GM15510 (cell line): ENCODE results near the gene SCN8A.

ENCODE experiments used
- POLR2A ChIP-seq: IDR thresholded peaks from 3 replicates; pipeline ENCODE4 v1.6.1; 2011; ENCODE audit warnings: borderline replicate concordance; ENCODE audit not compliant: insufficient read length; ENCODE audit errors: extremely low read depth

Gene SCN8A

DNA sequence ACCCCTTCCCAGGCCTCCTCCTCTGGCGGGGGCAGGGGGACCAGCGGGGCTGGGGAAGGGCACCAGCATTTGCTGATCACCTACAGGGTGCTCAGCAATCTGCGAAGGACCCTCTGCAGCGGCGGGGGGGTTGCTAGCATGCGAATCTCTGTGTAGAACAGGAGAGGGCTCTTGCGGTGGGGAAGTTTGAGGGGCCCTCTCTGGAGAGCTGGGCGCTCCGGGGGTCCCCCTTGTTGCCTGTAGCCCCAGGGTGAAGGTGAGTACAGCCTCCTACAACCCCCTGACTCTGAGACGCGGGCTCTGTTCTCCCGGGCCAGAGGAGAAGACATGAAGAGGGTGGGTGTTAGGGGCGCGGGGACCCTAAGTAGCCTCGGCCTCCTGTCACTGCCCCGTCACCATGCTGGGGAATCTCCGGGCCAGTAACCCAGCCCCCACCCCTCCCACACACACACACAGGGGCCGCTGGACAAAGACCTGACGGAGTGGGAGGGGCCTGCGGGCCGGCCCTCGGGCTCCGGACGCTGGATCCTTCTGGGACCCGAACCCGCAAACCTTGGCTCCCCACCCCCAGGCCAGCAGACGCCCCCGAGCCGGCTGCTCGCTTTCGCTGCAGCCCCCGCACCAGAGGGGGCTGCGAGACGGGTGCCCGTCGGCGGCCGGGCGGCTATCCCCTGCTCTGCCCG lies 256.8 kb downstream of the SCN8A start:
- no peak for TF ChIP-seq POLR2A

DNA sequence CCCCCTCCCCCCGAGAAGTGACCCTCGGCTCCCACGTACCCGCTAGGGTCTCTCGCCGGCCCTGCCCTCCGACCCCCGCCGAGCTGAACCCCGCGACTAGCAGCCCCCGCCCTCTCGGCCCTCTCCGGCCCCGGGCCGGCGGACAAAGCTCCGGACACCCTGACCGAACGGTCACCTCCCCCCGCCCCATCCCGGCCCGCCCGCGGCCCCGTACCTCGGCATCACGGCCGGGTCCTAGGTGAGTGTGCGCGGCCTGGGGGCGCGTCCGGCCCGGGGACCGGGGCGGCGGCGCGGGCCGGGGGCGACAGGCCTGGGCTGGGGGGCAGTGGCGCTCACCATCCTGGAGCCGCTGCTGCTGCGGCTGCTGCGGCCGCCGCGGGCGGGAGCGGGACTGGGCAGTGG lies 257.3 kb downstream of the SCN8A start, which contains the start of gene FIGNL2:
TSS of gene FIGNL2 (minus strand) at position 393 of the 402 bp plus-strand sequence. CDS start 26,305 bp downstream, outside the sequence.
- no peak for TF ChIP-seq POLR2A

DNA sequence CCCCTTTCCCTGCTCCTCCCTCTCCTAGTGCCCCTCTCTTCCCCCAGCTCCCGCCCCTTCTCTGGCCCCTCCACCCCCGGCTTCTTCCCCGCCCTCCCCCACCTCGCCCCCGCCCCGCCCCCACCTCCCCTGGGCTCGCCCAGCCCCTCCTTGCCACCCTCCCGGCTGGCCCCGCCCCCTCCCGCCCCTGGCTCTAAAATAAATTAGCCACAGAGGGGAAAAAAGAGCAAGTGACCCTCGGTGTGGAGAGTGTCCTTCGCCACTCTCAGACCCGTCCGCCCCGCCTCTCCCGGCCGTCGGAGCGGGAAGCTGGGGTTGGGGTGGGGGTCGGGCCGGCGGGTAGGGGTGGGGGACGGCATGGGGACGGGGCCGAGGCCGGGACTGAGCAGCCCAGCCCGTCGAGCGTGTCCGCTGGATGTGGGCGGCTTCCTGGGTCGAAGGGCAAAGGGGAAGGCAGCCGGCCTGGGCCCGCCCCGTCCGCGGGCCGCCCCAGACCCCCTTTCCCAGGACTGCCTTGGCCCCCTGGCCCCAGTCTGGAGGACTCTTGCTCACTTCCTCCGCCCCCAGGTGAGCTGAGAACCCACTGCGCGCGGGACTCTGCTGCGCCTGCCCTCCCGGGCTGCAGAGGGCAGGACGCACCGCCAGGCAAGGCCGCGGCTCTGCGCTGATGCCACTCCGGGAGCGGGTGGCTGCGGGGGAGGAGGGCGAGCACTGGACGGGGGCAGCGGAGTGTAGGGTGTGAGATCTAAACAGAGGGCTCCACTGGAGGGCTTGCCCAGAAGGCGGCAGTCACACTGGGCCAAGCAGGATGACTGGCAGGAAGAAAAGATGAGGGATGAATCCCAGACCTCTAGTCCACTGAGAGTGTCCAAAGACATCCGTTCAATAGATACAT lies 258.1 kb downstream of the SCN8A start:
- TF ChIP-seq POLR2A = no peak

DNA sequence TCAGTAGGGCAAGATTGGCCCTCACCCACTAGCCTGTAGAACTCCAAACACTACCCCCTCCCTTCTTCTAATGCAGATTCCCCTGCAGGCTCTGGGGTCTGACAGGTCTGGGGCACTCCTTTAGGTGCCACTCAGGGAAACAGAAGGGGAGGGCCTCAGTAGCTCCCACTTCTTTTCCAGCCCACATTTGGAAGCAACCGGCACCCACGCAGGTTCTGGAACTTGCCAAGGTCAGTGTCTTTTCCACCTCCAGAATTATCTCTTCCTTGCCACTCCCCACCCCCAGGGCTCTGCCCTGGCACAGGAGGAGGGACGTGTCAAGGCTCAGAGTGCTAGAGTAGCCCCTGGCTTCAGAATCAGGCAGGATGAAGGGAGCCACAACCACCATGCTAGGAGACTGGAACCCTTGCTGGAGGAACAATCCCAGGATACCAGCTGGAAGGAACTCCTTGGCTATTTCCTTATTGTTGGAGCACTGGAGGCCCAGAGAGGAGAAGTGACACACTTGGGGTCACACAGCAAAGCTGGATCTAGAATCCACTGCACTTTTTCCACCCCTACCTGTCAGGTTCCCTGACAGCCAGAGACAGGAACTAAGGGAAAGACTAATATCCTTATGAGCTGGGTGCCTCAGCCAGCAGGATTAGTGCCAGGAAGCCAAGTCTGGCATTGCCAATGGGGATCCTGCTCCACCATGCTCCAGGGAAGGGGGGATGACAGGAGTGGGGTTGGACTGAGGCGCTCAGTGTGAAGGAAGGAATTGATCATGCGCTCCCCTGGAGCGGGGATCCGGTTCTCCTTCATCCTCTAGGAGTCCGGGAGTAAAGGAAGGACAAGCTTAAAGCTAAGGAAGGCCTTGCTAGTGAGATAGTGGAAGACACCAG lies 259.3 kb downstream of the SCN8A start:
- no peak for TF ChIP-seq POLR2A

DNA sequence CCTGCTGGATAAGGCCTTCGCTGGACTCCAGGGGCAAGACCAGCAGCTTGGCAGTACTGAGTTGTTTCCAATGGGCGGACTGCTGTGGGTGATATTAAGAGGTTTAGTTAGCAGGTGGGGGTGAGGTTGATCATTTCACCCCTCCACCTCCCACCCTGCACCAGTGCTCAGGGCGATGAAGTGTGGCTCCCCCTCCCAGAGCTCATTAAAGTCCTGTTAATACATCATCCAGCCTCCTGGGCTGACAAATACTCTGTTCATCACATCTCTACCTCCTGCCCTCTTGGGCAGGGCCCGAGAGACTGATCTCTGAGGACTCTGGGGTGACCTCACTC lies 259.9 kb downstream of the SCN8A start:
- TF ChIP-seq POLR2A = no peak

DNA sequence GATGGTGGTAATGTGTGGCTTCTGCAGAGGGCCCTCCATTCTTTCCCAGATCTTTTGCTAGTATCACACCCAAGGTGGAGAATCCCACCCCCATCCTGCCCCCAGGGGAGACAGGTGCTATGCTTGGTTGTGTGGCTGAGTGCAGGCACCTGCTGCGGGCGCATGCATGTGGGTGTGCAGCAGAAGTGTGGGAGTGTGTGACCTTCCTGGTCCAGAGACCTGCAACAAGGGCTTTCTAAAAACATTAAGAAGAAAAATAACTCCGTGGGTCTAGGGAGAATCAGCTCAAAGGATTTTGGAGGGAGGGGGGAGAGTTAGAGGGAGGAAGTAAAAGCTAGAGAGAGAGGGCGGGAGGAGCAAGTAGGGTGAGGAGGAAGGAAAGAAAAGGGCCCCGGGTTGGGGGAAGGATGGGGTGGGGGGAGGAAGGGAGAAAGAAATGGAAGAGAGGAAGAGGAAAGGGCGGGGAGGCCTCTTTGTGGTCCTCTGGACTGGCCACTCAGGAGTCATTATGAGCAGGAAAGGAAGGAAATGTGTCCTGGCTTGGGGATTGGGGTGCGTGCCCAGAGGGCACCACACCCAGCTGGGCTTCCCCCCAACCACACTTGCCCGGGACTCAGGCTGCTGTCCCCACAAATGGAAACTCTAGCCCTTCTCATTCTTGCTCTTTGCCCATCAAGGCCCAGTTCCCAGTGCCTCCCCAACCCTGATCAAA lies 260.5 kb downstream of the SCN8A start:
- no peak for TF ChIP-seq POLR2A

DNA sequence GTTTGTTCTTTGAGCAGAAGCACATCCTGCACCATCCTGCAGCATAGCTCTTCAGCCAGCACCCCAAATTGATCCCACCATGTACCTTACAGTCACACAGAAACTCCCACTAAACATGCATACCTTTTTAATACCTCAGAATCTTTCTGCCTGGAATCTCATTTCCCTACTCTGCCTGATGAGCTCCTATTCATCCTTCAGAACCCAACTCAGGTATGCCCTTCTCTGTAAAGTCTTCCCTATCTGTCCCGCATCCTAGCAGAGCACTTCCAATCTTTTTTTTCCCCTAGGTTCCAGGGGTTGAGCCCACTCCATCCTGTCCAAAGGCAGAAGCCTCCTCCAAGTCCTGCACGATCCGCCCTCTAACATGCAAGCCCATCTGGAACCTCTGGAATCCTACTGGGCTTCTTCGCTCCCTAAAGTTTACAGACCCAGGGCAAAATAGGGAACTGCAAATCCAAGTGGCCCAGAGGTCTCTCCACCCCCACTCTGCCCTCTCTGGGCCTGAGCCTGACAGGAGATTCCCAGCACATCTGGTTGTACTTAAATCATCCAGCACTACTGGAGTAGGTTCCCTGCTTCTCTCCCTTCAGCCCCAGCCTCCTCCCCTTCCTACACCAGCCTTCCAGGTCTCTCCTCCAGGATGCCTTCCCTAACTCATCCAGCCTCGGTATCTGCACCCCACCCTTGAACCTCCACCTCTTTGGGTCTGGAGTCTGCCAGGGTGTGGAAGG lies 261.5 kb downstream of the SCN8A start:
- no peak for TF ChIP-seq POLR2A

DNA sequence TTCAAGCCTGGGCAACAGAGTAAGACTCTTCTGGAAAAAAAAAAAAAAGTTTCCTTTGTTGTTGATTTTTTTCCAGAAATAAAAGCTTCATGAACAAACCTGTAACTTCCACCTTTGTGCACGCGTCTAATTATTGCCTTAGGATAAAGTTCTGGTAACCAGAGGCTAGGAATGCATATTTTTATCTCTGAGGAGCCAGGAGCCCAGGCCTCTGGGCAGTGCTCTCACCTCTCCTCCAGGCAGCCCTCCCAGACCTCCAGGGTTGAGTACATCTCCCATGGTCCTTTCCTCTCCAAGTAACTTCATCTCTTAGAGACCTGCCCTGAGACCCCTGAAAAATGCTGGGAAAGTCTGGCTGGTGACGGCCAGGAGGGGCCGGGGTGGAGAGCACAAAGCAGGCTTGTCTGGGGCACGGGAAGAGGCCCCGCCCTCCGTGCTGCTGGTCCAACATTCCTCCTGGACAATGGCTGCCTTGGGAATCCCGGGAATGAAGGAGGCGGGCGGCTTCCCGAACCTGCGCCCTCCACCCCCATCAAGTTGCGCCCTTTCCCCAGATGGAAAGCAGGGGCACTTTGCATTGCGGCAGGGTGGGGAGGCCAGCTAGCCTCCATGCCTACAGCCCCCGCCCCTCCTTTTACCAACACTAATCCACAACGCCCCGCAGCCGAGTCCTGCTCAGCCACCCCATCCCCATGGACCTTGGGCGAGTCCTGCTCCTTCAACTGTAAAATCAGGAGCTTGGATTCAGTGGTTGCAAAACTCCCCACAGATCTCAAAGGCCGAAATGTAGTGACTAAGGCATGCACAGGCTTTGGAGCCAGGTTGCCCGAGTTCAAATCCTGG lies 264.8 kb downstream of the SCN8A start:
- TF ChIP-seq POLR2A = no peak

DNA sequence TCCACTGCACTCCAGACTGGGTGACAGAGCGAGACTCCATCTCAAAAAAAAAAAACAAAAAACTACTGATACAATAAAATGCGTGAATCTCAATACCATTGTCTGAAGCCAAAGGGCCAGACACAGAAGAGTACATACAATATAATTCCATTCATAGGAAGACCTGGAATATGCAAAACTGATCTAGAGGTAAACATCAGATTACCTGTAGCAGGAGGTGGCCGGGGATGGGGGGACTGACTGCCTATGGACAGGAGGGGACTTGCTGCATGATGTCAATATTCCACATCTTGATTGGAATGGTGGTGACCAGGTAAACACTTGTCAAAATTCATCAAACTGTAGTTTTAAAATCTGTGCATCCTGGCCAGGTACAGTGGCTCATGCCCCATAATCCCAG lies 270.0 kb downstream of the SCN8A start:
- TF ChIP-seq POLR2A = no peak
